HG02970 (cell line): ENCODE results near the gene KRTAP6-3.

Source experiments
- ATAC-seq: cut with Tn5 transposase; IDR thresholded peaks from one replicate; pipeline ENCODE4 v1.9.1; 2021; ENCODE audit warnings: mild to moderate bottlenecking, moderate library complexity, moderate number of reproducible peaks; ENCODE audit not compliant: unreplicated experiment, low FRiP score

The KRTAP6-3 gene

GRCh38 chr21:30623362-30623761, 31.1 kb downstream of the KRTAP6-3 start:
- no peak for ATAC-seq

DNA sequence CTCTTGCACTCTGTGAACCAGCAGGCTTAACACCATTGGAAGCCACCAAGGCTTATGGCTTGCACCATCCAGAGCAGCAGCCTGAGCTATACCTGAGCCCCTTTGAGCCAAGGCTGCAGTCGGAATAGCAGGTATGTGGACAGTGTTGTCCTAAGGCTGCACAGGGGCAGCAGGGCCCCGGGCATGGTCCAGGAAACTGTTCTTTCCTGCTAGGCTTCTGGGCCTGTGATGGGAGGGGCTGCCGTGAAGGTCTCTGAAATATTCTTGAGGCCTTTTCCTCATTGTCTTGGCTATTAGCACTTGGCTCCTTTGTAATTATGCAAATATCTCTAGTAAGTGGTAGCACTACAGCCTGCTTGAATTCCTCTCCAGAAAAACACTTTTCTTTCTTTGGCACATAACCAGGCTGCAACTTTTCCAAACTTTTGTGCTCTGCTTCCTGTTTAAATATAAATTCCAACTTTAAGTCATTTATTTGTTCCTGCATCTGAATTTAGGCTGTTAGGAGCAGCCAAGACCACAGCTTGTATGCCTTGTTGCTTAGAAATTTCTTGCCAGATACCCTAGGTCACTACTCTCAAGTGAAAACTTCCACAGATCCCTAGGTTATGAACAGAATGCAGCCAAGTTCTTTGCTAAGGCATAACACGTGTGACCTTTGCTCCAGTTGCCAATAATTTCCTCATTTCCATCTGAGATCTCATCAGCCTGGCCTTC, 33.4 kb downstream of the KRTAP6-3 start:
- ATAC-seq = no peak

DNA sequence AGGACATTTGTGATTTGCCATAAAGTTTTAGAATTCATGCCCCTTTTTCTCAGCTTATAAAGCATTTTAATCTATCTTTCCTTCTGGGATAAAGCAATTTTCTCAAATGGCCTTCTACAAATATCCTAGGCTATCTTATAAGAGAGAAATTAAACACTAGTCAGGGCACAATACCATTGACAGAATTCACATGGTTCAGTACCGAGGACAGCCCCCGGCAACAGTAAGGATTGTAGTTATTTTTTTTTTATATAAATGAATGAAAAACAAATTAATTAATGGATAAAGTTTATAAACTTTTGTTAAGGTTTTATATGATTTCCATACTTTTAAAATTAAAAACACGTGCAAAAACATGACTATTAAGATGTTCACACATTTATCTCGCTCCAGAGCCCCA, 35.9 kb downstream of the KRTAP6-3 start:
- ATAC-seq = no peak

GRCh38 chr21:30629200-30629599, 37.0 kb downstream of the KRTAP6-3 start:
- no peak for ATAC-seq

DNA sequence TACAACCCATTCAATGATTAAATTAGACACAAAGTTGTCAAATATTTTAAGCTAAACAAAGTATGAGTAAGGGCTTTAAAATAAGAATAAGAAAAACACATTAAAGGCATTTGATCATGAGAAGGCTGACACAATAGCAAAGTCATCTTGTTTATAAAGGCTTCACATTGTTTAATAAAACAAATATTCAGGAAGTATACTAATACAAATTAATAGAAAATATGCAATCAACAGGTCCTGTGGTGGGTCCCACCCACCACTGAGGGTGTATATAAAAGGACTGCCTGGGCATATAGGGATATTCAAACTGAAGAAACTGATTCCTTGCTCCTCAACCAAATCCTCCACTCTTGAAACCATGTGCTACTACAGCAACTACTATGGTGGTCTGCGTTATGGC, 42.7 kb downstream of the KRTAP6-3 start, which contains the start of gene KRTAP20-2:
Gene KRTAP20-2 (plus strand): TSS at position 301 of the 400 bp plus-strand sequence. CDS start 58 bp downstream, at position 359.
- no peak for ATAC-seq

DNA sequence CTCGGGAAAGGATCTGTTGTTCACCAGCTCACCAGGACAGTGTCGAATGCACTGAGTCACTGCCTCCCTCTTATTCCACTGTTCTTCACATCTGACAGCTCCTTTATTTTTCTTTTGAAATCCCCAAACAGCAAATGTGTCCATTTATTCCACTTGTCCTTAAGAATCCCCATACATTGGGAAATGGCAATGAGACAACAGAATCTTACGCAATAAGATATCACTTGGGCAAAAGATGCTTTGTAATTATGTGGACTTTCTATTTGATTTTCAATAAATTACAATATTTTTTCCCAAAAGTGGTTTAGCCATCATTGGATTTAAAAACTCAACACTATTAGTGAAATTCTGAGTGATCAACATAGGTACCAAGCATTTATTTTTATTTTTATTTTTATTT, 46.4 kb downstream of the KRTAP6-3 start:
- ATAC-seq = no peak

- no peak for ATAC-seq
Observed at GRCh38 chr21:30642564-30642963, 50.3 kb downstream of the KRTAP6-3 start, which contains the start of gene KRTAP20-3. Gene KRTAP20-3 (plus strand): TSS chr21:30642864.
